MM.1S (cell line): ENCODE results near the gene TPSAB1.

Experiments used
- EZH2phosphoT487 ChIP-seq: fragments of 300-600 bp; sonication (generic); IDR thresholded peaks from 2 replicates; pipeline ENCODE4 v1.6.1; 2018; ENCODE audit warnings: antibody characterized with exemption, low read length
- TF ChIP-seq, protein P1 (sequence below): fragments of 300-600 bp; sonication (generic); IDR thresholded peaks from 2 replicates; pipeline ENCODE4 v1.5.1; 2016; ENCODE audit warnings: antibody characterized with exemption, low read length, mixed read lengths

- TF ChIP-seq, protein P1, sequence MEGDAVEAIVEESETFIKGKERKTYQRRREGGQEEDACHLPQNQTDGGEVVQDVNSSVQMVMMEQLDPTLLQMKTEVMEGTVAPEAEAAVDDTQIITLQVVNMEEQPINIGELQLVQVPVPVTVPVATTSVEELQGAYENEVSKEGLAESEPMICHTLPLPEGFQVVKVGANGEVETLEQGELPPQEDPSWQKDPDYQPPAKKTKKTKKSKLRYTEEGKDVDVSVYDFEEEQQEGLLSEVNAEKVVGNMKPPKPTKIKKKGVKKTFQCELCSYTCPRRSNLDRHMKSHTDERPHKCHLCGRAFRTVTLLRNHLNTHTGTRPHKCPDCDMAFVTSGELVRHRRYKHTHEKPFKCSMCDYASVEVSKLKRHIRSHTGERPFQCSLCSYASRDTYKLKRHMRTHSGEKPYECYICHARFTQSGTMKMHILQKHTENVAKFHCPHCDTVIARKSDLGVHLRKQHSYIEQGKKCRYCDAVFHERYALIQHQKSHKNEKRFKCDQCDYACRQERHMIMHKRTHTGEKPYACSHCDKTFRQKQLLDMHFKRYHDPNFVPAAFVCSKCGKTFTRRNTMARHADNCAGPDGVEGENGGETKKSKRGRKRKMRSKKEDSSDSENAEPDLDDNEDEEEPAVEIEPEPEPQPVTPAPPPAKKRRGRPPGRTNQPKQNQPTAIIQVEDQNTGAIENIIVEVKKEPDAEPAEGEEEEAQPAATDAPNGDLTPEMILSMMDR = no peak
- no peak for TF ChIP-seq EZH2phosphoT487
Measured at GRCh38 chr16:1289477-1289866, 49.0 kb downstream of the TPSAB1 start.
